ENCODE results near the gene NAA11.

Gene NAA11

GRCh38 chr4:79360006-79360405 lies 34.1 kb upstream of the NAA11 start:
- no peak for TF ChIP-seq CTCF (IDR thresholded peaks at IDR 0.05; ENCODE audit: insufficient read depth, low read length, poor library complexity, severe bottlenecking)
- no peak for DNase-seq (ENCODE audit: extremely low read depth, insufficient read length)
- no peaks in the 10 kb centered on the region for H3K36me3 ChIP-seq (ENCODE audit: control insufficient read depth, insufficient read depth, low read length)
- H3K4me3 ChIP-seq (replicated peaks; ENCODE audit: low read depth, low read length): no peak overlapping the region
- H3K27me3 ChIP-seq (replicated peaks; ENCODE audit: control insufficient read depth, insufficient read depth, low read length): no peaks in the 10 kb centered on the region

DNA sequence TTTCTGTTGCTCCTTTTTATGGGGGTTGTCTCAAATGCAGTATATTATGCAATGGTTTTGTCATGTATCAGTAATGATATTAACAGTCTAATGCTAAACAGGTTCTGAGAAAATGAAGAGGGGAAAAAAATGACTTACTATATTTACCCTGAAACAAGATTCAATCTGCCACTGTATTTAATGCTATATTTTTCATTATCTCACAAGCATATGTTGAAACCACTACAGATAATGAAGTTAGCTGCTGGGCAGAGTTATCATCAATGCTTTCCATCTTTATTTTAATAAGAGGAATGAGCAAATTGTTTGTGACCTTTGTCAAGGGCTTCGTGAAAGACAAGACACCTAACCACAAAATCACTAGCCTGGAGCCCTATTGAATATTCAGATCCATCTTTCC lies 32.6 kb upstream of the NAA11 start:
- no peaks in the 10 kb centered on the region for H3K36me3 ChIP-seq (ENCODE audit: control insufficient read depth, insufficient read depth, low read length)
- TF ChIP-seq CTCF (IDR thresholded peaks at IDR 0.05; ENCODE audit: insufficient read depth, low read length, poor library complexity, severe bottlenecking): no peak

GRCh38 chr4:79357365-79357764 lies 31.5 kb upstream of the NAA11 start:
- DNase-seq (ENCODE audit: extremely low read depth, insufficient read length): no peak
- Histone ChIP-seq H3K4me3 (replicated peaks; ENCODE audit: low read depth, low read length) (no peak overlapping the region), H3K27me3 (replicated peaks; ENCODE audit: control insufficient read depth, insufficient read depth, low read length) (no peaks in the 10 kb centered on the region), H3K36me3 (ENCODE audit: control insufficient read depth, insufficient read depth, low read length) (no peaks in the 10 kb centered on the region)
- no peak for TF ChIP-seq CTCF (IDR thresholded peaks at IDR 0.05; ENCODE audit: insufficient read depth, low read length, poor library complexity, severe bottlenecking)

More for the DNA sequence above, 32.6 kb upstream of the NAA11 start:
- H3K27me3 ChIP-seq (replicated peaks; ENCODE audit: control insufficient read depth, insufficient read depth, low read length): no peaks in the 10 kb centered on the region
- no peak for DNase-seq (ENCODE audit: extremely low read depth, insufficient read length)
- no peak overlapping the region for H3K4me3 ChIP-seq (replicated peaks; ENCODE audit: low read depth, low read length)

DNA sequence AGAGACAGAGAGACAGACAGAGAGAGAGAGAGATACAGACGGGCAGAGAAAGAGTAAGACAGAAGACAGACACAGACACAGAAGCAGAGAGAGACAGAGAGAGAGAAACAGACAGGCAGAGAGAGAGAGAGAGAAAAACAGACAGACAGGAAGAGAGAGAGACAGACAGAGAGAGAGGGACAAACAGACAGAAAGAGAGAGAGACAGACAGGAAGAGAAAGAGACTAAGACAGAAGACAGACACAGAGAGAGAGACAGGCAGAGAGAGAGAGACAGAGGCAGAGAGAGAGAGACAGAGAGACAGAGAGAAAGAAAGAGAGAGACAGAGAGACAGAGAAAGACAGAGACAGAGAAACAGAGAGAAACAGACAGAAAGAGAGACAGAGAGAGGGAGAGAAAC lies 27.2 kb upstream of the NAA11 start:
- no peak for DNase-seq (ENCODE audit: extremely low read depth, insufficient read length)
- no peaks in the 10 kb centered on the region for H3K36me3 ChIP-seq (ENCODE audit: control insufficient read depth, insufficient read depth, low read length)
- TF ChIP-seq CTCF (IDR thresholded peaks at IDR 0.05; ENCODE audit: insufficient read depth, low read length, poor library complexity, severe bottlenecking): no peak
- no peak overlapping the region for H3K4me3 ChIP-seq (replicated peaks; ENCODE audit: low read depth, low read length)
- H3K27me3 ChIP-seq (replicated peaks; ENCODE audit: control insufficient read depth, insufficient read depth, low read length): no peaks in the 10 kb centered on the region

GRCh38 chr4:79348405-79348804 lies 22.5 kb upstream of the NAA11 start:
- no peak for DNase-seq (ENCODE audit: extremely low read depth, insufficient read length)
- no peak for TF ChIP-seq CTCF (IDR thresholded peaks at IDR 0.05; ENCODE audit: insufficient read depth, low read length, poor library complexity, severe bottlenecking)
- Histone ChIP-seq H3K4me3 (replicated peaks; ENCODE audit: low read depth, low read length) (no peak overlapping the region), H3K27me3 (replicated peaks; ENCODE audit: control insufficient read depth, insufficient read depth, low read length) (no peaks in the 10 kb centered on the region), H3K36me3 (ENCODE audit: control insufficient read depth, insufficient read depth, low read length) (no peaks in the 10 kb centered on the region)

Measured in GM06990 (cell line).